SK-N-SH treated with all-trans-retinoic acid at 6 μM for 48 hours (cell line): ENCODE measurements around the gene DNAH5.

Experiments used
- ZNF565 ChIP-seq: fragments of 450-650 bp; formaldehyde crosslinking; conservative IDR thresholded peaks from 2 replicates; pipeline ENCODE4 v1.5.0; 2020; ENCODE audit warnings: low read depth, mild to moderate bottlenecking, moderate library complexity
- TF ChIP-seq, protein P1 (sequence below): fragments of 250-450 bp; sonication (Bioruptor Pico); IDR thresholded peaks from 2 replicates; pipeline ENCODE4 v1.5.1; 2020; ENCODE audit warnings: low read depth, mild to moderate bottlenecking, moderate library complexity

DNA sequence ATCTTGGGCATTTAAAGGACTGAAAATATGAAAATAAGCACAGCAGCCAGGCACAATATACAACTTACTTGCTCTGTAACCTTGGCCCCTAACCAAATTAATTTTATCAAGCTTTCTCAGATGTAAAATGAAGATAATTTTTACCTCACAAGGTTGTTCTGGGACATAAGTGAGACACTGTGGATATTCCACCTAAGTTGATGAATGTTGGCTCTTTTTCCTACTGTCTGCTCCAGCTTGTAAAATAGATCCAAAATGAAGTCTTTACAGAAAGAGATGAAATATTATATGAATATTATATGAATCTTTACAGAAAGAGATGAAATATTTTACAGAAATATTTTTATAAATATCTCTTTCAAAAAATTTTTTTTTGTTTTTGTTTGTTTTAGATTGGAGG is 270.1 kb downstream of the DNAH5 start:
- TF ChIP-seq ZNF565: no peak
- TF ChIP-seq, protein P1, sequence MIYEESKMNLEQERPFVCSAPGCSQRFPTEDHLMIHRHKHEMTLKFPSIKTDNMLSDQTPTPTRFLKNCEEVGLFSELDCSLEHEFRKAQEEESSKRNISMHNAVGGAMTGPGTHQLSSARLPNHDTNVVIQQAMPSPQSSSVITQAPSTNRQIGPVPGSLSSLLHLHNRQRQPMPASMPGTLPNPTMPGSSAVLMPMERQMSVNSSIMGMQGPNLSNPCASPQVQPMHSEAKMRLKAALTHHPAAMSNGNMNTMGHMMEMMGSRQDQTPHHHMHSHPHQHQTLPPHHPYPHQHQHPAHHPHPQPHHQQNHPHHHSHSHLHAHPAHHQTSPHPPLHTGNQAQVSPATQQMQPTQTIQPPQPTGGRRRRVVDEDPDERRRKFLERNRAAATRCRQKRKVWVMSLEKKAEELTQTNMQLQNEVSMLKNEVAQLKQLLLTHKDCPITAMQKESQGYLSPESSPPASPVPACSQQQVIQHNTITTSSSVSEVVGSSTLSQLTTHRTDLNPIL (CRISPR knock-in tag): no peak
